ENCODE measurements around the gene OTUB1. TPM values are rescaled to one million over a fixed set of nuclear protein-coding genes. Genes with fewer than 3 reads are reported as not detected.
A peak's percentile ranks its signal among the peaks of the same experiment; 100 is the strongest.

The OTUB1 gene
- polyA plus RNA-seq, 1 experiment, result 99.0 TPM

DNA sequence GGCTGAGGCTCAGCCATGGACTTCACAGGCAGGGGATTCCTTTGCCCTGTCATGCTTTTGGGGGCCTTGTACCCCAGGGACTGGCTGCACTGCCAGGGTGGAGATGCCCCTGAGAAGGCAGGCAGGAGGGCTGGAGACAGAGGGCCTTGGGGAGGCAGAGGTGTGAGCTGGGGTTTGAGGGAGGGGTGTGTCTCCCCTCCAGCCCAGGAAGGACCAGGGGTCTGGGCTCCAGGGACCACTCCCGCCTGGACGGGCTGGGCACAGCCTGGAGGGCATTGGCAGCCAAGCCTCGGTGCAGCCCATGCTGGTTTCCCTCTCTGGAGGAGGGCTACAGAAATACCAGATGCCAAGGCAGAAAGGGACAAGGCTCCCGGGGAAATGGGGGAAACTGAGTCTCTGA lies 19.5 kb downstream of the OTUB1 start:
- no peak overlapping the region for H3K4me3 ChIP-seq (ENCODE audit: low read depth, low read length)
- no peak for TF ChIP-seq CTCF (IDR thresholded peaks at IDR 0.05; ENCODE audit: low read depth, low read length)
- H3K9me3 ChIP-seq (ENCODE audit: control insufficient read depth, insufficient read depth, low read length), result peaks cover 16% of the 10 kb centered on the region
- ChIA-PET POLR2A (no interaction called here), CTCF (interaction anchor here (1.1 to 1.8 kb wide), 4 partner anchors 144 to 179 kb away, joined by 4 to 7 read pairs (median 5); no protein-coding TSS in a partner anchor)
- no peak for DNase-seq (ENCODE audit: low read depth, low spot score)
- H3K27ac ChIP-seq (ENCODE audit: low read depth, low read length), result no peak overlapping the region
- H3K27me3 ChIP-seq (ENCODE audit: control insufficient read depth, insufficient read depth, low read length), result no peaks in the 10 kb centered on the region

DNA sequence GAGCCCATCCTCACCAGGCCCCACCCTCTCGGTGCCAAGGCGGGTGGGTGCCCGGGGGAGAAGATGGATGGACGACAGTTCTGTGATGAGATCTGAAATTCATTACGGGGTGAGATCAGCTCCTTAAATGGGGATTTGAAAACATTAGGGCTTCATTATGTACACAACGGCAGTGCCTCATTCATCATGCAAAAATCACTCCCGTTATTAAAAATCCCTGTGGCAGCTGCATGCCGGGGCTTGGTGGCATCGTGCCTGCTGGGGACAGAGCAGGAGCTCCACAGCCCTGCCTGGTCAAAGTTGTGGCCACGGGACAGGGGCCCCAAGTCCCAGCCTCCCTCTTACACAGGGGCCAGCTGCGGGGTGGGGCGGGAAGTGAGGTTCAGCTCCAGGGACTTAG lies 20.2 kb downstream of the OTUB1 start:
- H3K27me3 ChIP-seq (ENCODE audit: control insufficient read depth, insufficient read depth, low read length), result no peaks in the 10 kb centered on the region
- no peak for TF ChIP-seq CTCF (IDR thresholded peaks at IDR 0.05; ENCODE audit: low read depth, low read length)
- ChIA-PET CTCF (interaction anchor here (1.1 to 1.8 kb wide), 3 partner anchors 146 to 179 kb away, joined by 4 to 7 read pairs (median 5); no protein-coding TSS in a partner anchor), POLR2A (no interaction called here)
- H3K4me3 ChIP-seq (ENCODE audit: low read depth, low read length), result no peak overlapping the region
- H3K9me3 ChIP-seq (ENCODE audit: control insufficient read depth, insufficient read depth, low read length), result peaks cover 22% of the 10 kb centered on the region
- no peak overlapping the region for H3K27ac ChIP-seq (ENCODE audit: low read depth, low read length)
- no peak for DNase-seq (ENCODE audit: low read depth, low spot score)

DNA sequence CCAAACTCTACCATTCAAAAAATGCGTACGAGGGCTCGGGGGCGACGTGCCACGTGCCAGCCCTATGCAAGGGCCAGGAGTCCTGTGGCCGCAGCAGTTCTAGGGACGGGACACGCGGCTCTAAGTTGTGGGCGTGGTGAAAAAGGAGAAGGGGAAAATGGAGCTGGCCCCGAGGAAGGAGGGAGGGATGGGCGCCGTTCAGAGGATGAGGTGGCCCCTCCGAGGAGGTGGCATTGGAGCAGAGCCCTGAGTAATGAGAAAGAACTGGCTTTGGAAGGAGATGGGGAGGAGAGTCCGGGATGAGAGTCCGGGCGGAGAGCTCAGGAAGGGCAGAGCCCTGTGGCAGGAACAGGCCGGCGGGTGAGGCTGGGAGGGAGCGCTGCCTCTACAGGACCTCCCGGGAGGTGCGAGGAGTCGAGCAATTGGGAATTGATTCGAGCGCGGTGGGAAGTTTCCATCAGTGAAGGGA lies 21.0 kb downstream of the OTUB1 start:
- POLR2A ChIA-PET, result no interaction called here
- CTCF ChIA-PET, result interaction anchor here (0.7 to 1.8 kb wide), 5 partner anchors 141 to 178 kb away, joined by 5 to 7 read pairs (median 6); no protein-coding TSS in a partner anchor
- peak overlapping the region; percentile 39 for H3K4me3 ChIP-seq (ENCODE audit: low read depth, low read length)
- no peaks in the 10 kb centered on the region for H3K27me3 ChIP-seq (ENCODE audit: control insufficient read depth, insufficient read depth, low read length)
- no peak overlapping the region for H3K27ac ChIP-seq (ENCODE audit: low read depth, low read length)
- no peak for TF ChIP-seq CTCF (IDR thresholded peaks at IDR 0.05; ENCODE audit: low read depth, low read length)
- H3K9me3 ChIP-seq (ENCODE audit: control insufficient read depth, insufficient read depth, low read length), result peaks cover 22% of the 10 kb centered on the region
- DNase-seq (ENCODE audit: low read depth, low spot score), result no peak

DNA sequence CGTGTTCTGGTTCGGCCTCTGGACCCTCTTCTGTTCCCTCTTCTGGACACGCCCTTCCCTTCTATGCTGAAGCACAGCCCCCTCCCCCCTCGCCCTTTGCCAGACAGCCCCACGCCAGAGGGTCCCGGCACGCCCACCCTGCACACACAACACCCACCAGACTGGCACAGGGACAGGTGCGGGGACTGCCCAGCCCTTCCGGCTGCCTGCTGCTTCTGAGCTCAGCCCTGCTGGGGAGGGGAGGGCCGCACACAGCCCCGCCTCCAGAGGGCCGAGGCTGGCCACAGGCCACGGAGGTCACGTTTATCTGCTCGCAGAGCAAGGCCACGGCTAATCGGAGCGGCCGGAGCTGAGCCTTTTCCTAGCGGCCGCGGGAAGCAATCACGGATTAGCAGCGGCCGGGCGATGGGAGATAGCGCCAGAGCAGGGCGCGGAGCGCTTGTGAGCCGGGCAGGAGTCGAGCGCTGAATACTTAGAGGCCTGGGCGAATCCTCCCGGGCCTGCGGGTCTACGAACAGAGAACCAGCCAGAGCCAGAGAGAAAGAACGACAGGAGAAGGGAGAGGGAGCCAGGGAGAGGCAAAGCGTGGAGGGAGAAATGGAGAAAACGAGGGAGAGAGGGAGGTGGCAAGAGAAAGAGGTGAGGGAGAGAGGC lies 21.5 kb downstream of the OTUB1 start:
- TF ChIP-seq CTCF (IDR thresholded peaks at IDR 0.05; ENCODE audit: low read depth, low read length), result no peak
- POLR2A ChIA-PET, result no interaction called here
- Histone ChIP-seq H3K9me3 (ENCODE audit: control insufficient read depth, insufficient read depth, low read length) (peaks cover 22% of the 10 kb centered on the region), H3K4me3 (ENCODE audit: low read depth, low read length) (peak overlapping the region; percentile 39), H3K27me3 (ENCODE audit: control insufficient read depth, insufficient read depth, low read length) (no peaks in the 10 kb centered on the region), H3K27ac (ENCODE audit: low read depth, low read length) (no peak overlapping the region)
- DNase-seq (ENCODE audit: low read depth, low spot score), result no peak
- CTCF ChIA-PET, result interaction anchor here (0.5 to 1.8 kb wide), 4 partner anchors 140 to 1968 kb away, joined by 5 to 7 read pairs (median 6); no protein-coding TSS in a partner anchor

DNA sequence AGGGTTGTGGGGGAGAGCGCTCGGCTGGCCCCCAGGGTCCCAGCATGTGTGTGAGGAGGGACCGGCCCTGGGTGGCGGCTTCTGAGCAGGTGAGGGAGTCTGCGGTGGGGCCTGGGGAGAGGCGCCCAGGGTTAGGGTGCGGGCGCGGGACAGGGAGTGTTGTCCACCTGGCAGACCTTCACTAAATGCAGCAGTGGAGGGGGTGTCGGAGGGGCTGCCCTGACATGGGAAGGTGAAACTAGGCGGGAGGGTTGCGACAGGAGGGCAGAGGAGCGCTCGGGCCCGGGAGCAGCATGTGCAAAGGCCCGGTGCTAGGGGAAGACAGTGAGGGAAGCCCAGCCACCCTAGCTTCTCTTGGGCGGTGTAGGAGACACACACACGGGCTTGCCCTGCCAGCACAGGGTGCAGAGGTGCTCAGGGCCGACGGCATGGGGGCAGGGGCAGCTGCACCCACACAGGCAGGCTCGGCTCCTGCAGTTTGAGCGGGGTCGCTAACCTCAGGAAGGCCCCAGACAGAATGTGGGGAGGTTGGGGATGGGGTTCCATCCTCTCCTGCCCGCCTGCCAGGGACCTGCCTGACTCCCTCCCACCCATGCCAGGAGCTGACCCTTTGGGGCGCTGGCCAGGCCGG lies 22.2 kb downstream of the OTUB1 start:
- Histone ChIP-seq H3K27ac (ENCODE audit: low read depth, low read length) (no peak overlapping the region), H3K27me3 (ENCODE audit: control insufficient read depth, insufficient read depth, low read length) (no peaks in the 10 kb centered on the region), H3K4me3 (ENCODE audit: low read depth, low read length) (no peak overlapping the region), H3K9me3 (ENCODE audit: control insufficient read depth, insufficient read depth, low read length) (peaks cover 22% of the 10 kb centered on the region)
- POLR2A ChIA-PET, result no interaction called here
- no peak for TF ChIP-seq CTCF (IDR thresholded peaks at IDR 0.05; ENCODE audit: low read depth, low read length)
- DNase-seq (ENCODE audit: low read depth, low spot score), result no peak
- CTCF ChIA-PET, result interaction anchor here (0.5 to 1.8 kb wide), 5 partner anchors 140 to 1969 kb away, joined by 3 to 7 read pairs (median 5); no protein-coding TSS in a partner anchor

Data from AG04450 (cell line).